ENCODE results near the gene MOB3A.
"Not testable (repeated sequence)": the region's sequence is repeated elsewhere in the genome, so short reads cannot be mapped to it uniquely, and the experiment has no call there.

Gene MOB3A

DNA sequence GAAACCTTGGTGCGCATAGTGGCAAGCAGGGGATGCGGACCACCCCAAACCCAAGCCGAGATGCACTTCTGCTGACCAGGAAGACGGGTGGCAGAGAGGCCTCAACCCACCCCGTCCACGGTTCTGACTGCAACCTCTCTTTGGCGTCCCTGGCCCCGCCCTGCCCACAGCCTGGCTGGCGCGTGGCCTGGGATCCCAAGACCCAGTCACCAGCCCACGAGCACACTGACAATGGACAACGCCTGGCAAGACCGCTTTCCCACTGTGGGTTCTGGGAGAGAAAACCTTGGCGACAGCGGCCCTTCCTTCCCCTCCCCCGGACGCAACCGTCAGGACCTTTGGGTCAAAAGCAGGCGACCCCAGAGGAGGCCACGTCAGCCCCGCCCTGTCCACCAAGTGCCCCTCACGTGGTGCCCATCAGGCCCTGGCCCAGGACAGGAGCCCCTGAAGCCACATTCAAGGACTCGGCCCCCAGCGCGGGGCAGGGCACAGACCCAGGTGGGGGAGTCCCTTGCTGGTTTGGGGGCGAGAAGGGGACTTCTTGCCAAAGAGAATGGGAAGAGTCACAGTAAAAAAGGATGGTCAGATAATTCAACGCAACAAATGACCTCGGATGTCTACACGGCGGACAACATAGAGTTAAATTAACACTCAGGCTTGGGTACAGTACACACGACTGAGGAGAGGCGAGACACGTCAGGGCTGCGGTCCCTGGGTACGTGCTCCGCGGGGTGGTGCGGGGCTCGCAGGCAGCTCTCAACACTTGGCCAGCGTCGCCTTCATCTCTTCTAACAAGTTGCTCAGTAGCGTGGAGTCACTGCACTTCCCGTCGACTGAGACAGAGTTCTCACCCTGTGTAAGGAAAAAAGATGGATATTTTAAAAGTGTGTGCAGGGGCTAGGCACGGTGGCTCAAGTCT is 5.5 kb upstream of the MOB3A start:
- no peak for DNase-seq

DNA sequence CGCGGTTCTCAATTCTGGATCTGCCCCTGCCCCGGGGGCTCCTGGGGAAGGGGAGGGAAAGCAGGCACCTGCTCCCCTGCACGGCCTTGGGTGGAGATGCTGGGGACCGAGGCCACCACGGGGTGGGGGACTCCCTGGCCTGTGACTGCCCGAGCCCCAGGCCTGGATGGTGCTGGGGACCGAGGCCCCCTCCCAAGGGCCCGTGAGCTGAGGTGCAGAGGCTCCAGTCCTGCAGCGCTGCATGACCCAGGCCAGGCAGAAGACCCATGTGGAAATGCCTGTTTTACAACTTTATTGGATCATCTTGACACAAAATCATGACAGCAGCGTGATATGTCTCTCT is 4.6 kb upstream of the MOB3A start:
- no peak for DNase-seq

GRCh38 chr19:2099937-2100718 is 4.0 kb upstream of the MOB3A start:
- no peak for DNase-seq

GRCh38 chr19:2099054-2099501 is 3.0 kb upstream of the MOB3A start:
- DNase-seq: no peak

GRCh38 chr19:2097886-2098327 is 1.8 kb upstream of the MOB3A start:
- DNase-seq: no peak

- DNase-seq: peak; percentile 65
Observed at GRCh38 chr19:2097203-2097885, 1.2 kb upstream of the MOB3A start.

GRCh38 chr19:2096480-2097202 is 515 bp upstream of the MOB3A start, which contains the start of gene IZUMO4:
Gene IZUMO4, plus strand, starts transcription at chr19:2096915. Its CDS starts 31 bp downstream, at chr19:2096946.
- peak; percentile 100 for DNase-seq

DNA sequence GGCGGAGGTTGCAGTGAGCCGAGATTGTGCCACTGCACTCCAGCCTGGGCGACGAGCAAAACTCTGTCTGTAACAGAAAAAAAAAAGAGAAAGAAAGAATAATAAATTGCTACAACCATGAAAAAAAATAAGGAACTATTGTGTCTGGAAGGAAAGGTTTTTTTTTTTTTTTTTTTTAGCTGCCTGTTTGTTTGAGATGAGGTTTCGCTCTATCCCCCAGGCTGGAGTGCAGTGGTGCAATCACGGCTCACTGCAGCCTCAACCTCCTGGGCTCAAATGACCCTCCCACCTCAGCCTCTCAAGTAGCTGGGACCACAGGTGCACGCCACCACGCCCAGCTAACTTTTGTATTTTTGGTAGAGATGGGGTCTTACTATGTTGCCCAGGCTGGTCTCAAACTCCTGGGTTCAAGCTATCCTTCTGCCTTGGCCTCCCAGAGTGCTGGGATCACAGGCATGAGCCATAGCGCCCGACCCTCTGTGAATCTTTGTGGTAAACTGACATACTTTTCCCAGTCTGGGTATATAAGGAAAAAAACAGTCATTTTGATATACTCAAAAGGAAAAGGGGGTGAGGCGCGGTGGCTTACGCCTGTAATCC is 4.1 kb downstream of the MOB3A start:
- not testable (repeated sequence) for DNase-seq

DNA sequence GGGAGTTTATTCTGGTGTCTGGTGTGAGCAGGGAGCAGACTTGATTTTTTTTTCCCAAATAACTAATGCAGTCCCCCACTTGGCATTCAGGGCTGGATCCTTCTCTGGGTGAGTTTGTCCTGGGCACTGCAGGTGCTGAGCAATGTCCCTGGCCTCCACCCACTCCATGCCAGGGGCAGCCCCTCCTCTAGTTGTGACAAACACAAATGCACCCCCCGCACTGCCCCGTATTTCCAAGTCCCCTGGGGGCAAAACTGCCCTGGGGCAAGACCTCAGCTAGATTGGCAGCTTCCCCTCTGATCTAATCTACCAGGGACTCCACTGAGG is 6.4 kb downstream of the MOB3A start:
- no peak for DNase-seq

GRCh38 chr19:2089001-2089711 is 7.0 kb downstream of the MOB3A start:
- DNase-seq: no peak

- peak; percentile 34 for DNase-seq
Observed at GRCh38 chr19:2087621-2088100, 8.5 kb downstream of the MOB3A start.

GRCh38 chr19:2086695-2087620 is 9.2 kb downstream of the MOB3A start:
- peak; percentile 70 for DNase-seq

DNA sequence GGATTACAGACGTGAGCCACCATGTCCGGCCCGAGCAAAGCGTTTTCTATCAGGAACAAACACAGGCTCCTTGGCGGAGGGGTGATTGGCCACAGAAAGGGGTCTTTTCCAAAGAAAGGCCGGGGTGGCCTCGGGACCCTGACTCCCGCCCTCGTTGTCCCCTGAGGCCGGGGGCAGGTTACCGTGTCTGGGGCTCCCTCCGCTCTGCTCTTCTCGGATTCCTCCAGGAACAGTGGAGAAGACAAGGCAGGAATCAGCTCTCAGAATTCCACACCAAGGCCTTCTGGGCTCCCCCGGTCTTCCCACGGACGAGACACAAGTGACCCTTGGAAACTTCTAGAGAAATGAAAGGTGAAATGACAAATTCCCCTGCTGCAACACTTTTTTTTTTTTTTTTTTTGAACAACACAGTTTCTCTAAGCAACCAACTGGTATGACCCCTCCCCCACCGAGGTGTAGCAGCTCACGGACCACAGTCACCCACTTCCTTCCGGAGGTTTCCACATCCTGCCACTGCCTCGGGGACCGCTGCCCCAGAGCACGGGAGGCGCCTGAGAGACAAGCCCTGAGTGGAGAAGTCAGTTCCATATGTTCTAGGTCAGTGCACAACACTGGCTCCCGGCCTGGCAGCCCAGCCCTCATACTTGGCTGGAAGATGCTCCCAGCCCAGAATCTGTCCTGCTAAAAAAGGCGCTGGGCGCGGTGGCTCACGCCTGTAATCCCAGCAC is 11.0 kb downstream of the MOB3A start:
- DNase-seq: peak; percentile 95

- DNase-seq: peak; percentile 74
Observed at GRCh38 chr19:2083174-2083854, 12.8 kb downstream of the MOB3A start.

- peak; percentile 58 for DNase-seq
Observed at GRCh38 chr19:2081873-2082810, 14.0 kb downstream of the MOB3A start.

GRCh38 chr19:2080336-2080988 is 15.7 kb downstream of the MOB3A start:
- no peak for DNase-seq

DNA sequence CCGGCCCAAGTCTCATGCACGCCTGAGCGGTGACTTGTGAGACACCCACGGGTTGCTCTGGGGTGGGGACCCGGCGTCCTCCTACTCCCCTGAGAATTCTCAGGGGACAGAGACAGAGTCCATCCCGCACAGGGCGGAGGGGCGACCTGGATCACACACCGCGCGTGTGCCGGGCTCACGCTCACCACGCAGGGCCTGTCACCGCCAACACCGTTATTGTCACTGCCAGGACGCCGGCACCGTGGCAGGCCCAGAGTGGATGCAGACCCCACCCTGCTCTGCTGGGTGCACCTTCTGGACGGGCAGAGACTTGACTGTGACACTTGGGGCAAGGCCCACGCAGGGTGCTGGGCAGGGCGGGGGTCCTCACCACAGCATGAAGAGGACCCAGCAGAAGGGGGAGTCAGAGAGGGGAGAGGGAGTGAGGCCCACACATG is 16.2 kb downstream of the MOB3A start:
- DNase-seq: no peak
